Stimulated activated CD8-positive, alpha-beta memory T cell treated with anti-CD3 and anti-CD28 coated beads, Interleukin-2, amount 100 ng/mL, for 1 hour (primary cell): ENCODE measurements around the gene FUS.
"Not testable (repeated sequence)": the region's sequence is repeated elsewhere in the genome, so short reads cannot be mapped to it uniquely, and the experiment has no call there.

Source experiments
- DNase-seq, 2 donors: peaks; one replicate each; pipeline ENCODE4 v3.0.0-alpha.2; 2020; ENCODE audit warnings: low read depth in 2 of 2

The FUS gene

GRCh38 chr16:31186930-31187807, 7.2 kb downstream of the FUS start:
- no peak for DNase-seq

GRCh38 chr16:31187808-31188189, 7.9 kb downstream of the FUS start:
- DNase-seq: no peak

- DNase-seq: no peak
Measured at GRCh38 chr16:31188450-31189411, 8.8 kb downstream of the FUS start.

GRCh38 chr16:31189412-31189778, 9.5 kb downstream of the FUS start:
- DNase-seq: no peak

GRCh38 chr16:31190061-31190460, 10.1 kb downstream of the FUS start:
- no peak for DNase-seq

GRCh38 chr16:31190818-31191444, 11.0 kb downstream of the FUS start:
- DNase-seq: no peak

GRCh38 chr16:31191697-31192428, 11.9 kb downstream of the FUS start:
- DNase-seq: no peak

GRCh38 chr16:31192856-31193642, 13.1 kb downstream of the FUS start:
- DNase-seq: no peak

- no peak for DNase-seq
Measured at GRCh38 chr16:31193874-31194273, 13.9 kb downstream of the FUS start.

- DNase-seq: no peak
Measured at GRCh38 chr16:31194898-31195297, 15.0 kb downstream of the FUS start.

- DNase-seq: not testable (repeated sequence)
Measured at GRCh38 chr16:31195861-31196260, 15.9 kb downstream of the FUS start.

- DNase-seq: no peak
Measured at GRCh38 chr16:31196324-31197088, 16.6 kb downstream of the FUS start.

GRCh38 chr16:31198207-31198882, 18.4 kb downstream of the FUS start:
- no peak for DNase-seq

- no peak for DNase-seq
Measured at GRCh38 chr16:31199430-31200041, 19.6 kb downstream of the FUS start.

- not testable (repeated sequence) for DNase-seq
Measured at GRCh38 chr16:31200111-31200510, 20.2 kb downstream of the FUS start.

- DNase-seq: no peak
Measured at GRCh38 chr16:31200821-31201568, 21.1 kb downstream of the FUS start.

GRCh38 chr16:31201582-31202413, 21.9 kb downstream of the FUS start:
- DNase-seq: no peak
